ENCODE results near the gene SHROOM1.
"Not testable (repeated sequence)": the region's sequence is repeated elsewhere in the genome, so short reads cannot be mapped to it uniquely, and the experiment has no call there.

The SHROOM1 gene

DNA sequence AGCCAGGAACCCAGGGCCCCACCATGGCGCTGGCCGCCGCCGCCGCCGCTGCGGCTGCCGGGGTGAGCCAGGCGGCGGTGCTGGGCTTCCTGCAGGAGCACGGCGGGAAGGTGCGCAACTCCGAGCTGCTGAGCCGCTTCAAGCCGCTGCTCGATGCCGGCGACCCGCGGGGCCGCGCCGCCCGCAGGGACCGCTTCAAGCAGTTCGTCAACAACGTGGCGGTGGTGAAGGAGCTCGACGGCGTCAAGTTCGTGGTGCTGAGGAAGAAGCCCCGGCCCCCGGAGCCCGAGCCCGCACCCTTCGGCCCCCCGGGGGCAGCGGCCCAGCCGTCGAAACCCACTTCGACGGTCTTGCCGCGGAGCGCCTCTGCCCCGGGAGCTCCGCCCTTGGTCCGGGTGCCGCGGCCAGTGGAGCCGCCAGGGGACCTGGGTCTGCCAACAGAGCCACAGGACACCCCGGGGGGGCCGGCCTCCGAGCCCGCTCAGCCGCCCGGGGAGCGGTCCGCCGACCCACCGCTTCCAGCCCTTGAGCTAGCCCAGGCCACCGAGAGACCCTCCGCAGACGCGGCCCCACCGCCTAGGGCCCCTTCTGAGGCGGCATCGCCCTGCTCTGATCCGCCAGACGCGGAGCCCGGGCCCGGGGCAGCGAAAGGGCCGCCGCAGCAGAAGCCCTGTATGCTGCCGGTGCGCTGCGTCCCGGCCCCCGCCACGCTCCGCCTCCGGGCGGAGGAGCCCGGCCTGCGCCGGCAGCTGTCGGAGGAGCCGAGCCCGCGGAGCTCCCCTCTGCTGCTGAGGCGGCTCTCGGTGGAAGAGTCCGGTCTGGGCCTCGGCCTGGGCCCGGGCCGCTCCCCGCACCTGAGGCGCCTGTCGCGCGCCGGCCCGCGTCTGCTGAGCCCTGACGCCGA, 16.6 kb downstream of the SHROOM1 start:
- DNase-seq (ENCODE audit: insufficient read length, low spot score) (no peak), FAIRE-seq (no peak)
- no peak for TF ChIP-seq POLR2A (IDR thresholded peaks at IDR 0.05; ENCODE audit: low read depth, low read length)

DNA sequence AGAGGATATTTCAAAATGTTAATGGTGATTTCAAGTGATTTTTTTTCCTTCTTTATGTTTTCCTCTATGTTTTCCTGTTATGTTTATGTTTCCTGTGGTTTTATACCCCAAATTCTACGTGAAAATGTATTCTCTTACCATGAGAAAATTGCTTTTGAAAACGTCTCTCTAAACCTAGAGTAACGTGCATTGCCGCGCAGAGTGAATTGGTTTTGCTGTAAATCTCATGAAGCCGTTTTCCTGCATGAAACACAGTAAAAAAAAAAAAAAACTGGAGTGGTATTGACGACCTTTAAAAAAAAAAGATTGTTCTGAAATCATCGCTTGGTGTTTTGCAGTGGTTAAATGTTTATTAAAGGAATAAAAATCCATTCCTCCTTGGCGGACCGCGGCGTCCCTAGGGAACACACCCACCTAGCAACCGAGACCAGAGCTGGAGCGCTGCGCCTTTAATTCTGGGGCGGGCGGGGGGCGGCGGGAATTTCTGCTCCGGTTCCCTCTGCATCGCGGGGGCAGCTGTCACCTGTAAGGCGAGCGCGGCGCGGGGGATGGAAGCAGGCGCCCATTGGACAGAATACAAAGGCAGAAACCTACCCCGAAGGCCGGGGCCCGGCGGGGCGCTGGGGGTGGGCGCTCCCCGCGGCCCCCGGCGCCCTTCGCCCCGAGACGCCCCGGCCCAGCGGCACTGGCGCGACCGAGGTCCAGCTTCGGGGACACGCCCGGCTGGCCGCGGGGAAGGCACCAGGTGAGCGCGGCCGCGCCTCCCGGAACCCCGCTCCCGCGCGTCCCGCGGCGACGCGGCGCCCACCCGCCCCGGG, 17.5 kb downstream of the SHROOM1 start, which contains the start of gene SOWAHA:
Gene SOWAHA (plus strand): TSS at position 522 of the 818 bp plus-strand sequence. CDS start 320 bp downstream, outside the sequence.
- DNase-seq (ENCODE audit: insufficient read length, low spot score) (no peak), FAIRE-seq (no peak)
- TF ChIP-seq POLR2A (IDR thresholded peaks at IDR 0.05; ENCODE audit: low read depth, low read length): no peak

DNA sequence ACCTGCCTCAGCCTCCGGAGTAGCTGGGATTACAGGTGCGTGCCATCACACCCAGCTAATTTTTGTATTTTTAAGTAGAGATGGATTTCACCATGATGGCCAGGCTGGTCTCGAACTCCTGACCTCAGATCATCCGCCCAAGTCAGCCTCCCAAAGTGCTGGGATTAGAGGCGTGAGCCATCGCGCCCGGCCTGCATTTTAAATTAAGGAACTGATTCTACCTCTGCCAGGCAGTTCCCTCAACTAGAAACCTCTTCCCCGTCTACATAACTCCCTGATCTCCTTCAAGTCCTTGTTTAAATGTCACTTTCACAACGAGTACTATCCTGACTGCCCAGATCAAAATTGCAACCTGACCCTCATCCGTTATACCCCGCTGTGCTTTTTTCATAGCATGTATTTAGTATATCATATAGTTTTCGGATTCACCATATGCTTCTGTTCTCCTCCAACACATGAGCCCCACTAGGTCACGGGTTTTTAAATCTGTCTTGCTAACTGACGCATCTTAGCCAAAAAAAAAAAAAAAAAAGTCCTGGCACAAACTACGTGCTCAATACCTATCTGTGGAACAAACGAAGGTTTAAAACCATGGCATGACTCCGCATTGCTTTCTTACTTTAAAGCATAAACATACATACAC, 18.2 kb downstream of the SHROOM1 start:
- TF ChIP-seq POLR2A (IDR thresholded peaks at IDR 0.05; ENCODE audit: low read depth, low read length): no peak
- no peak for DNase-seq (ENCODE audit: insufficient read length, low spot score)
- no peak for FAIRE-seq

DNA sequence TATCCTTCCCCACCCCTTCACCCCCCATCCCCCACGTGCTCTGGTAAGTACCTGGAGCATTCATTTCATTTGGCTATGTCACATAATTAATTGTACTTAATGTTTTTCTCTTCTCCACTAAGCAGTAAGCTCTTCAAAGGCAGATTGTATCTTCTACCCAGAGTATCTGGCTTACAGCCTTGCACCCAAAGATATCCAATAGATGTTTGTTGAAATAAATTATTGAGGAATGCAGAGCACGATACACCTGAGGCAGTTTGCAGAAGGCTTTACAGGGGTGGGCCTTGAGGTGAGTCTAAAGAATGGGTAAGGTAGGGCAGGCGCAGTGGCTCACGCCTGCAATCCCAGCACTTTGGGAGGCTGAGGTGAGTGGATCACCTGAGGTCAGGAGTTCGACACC, 19.8 kb downstream of the SHROOM1 start:
- no peak for TF ChIP-seq POLR2A (IDR thresholded peaks at IDR 0.05; ENCODE audit: low read depth, low read length)
- no peak for DNase-seq (ENCODE audit: insufficient read length, low spot score)
- FAIRE-seq: no peak

DNA sequence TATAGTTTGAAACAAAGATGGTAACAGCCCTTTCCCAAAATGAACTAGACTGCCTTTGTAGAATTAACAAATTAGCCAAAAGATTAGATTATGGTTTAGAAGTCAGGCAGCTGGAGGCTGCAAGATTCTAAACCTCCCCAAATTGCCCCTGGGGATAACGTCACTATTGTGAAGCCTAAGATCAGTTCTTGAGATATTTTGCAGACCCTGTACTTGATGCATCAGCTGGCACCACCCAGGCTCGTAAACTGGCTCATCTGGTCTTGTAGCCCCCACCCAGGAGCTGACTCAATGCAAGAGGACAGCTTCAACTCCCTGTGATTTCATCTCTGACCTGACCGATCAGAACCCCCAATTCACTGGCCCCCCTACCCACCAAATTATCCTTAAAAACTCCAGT, 21.6 kb downstream of the SHROOM1 start:
- no peak for TF ChIP-seq POLR2A (IDR thresholded peaks at IDR 0.05; ENCODE audit: low read depth, low read length)
- FAIRE-seq (no peak), DNase-seq (ENCODE audit: insufficient read length, low spot score) (no peak)

DNA sequence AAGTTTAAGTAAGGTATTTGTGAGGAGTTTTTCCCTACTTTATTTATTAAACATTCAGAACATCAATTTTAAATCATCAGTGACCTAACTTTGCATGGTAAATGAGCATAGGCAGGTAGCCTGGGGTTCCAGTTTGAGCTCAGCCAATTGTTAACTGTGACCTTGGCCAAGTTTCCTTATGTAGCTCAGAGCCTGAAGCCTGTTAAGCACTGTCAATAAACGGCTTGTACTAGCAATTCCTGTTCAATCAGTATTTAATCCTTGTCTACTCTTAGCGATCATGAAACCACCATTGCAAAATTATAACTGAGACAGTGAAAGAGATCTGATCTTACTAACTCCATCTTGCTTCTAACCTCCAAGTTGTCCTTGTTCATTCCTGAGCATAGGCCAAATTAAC, 22.0 kb downstream of the SHROOM1 start:
- DNase-seq (ENCODE audit: insufficient read length, low spot score): no peak
- FAIRE-seq: no peak
- TF ChIP-seq POLR2A (IDR thresholded peaks at IDR 0.05; ENCODE audit: low read depth, low read length): no peak

DNA sequence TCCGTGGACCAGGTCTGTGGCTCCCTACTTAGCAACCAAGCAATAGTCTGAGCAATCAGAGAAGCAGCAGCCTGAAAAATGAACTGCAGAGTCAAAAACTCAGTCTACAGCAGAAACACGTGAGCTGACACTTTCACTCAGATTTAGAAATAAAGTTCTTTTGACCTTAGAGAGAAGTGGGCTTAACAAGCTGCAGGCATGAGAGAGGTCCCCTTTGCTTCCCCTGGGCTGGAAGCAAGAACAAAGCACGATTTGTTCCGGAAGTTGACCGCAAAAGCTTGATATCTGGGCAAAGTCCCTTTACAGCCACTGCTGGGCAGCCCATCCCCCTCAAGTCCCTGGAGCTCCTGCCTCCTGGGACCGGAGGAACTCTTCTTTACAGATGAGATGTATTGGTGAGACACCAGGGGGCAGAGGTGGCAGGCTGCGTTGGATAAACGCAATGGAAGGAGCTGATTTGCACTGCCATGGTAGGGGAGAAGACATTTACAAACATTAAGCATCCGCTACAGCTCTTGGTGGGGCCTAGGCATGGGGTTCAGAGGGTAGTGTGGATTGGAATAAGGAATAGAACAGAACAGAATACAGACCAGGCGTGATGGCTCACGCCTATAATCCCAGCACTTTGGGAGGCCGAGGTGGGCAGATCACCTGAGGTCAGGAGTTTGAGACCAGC, 23.1 kb downstream of the SHROOM1 start:
- DNase-seq (ENCODE audit: insufficient read length, low spot score) (no peak), FAIRE-seq (no peak)
- no peak for TF ChIP-seq POLR2A (IDR thresholded peaks at IDR 0.05; ENCODE audit: low read depth, low read length)

DNA sequence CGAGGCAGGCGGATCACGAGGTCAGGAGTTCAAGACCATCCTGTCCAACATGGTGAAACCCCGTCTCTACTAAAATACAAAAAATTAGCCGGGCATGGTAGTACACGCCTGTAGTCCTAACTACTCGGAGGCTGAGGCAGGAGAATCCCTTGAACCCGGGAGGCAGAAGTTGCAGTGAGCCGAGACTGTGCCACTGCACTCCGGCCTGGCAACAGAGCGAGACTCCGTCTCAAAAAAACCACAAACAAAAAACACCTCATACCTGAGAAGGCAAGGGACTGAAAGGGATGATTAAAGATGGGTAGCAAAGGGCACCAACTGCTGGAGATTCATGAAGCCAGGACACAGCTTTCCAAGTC, 23.7 kb downstream of the SHROOM1 start:
- FAIRE-seq; DNase-seq (ENCODE audit: insufficient read length, low spot score): not testable (repeated sequence)

DNA sequence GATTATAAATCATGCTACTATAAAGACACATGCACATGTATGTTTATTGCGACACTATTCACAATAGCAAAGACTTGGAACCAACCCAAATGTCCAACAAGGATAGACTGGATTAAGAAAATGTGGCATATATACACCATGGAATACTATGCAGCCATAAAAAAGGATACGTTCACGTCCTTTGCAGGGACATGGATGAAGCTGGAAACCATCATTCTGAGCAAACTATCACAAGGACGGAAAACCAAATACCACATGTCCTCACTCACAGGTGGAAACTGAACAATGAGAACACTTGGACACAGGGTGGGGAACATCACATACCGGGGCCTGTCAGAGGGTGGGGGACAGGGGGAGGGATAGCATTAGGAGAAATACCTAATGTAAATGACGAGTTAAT, 24.6 kb downstream of the SHROOM1 start:
- DNase-seq (ENCODE audit: insufficient read length, low spot score); FAIRE-seq: not testable (repeated sequence)

DNA sequence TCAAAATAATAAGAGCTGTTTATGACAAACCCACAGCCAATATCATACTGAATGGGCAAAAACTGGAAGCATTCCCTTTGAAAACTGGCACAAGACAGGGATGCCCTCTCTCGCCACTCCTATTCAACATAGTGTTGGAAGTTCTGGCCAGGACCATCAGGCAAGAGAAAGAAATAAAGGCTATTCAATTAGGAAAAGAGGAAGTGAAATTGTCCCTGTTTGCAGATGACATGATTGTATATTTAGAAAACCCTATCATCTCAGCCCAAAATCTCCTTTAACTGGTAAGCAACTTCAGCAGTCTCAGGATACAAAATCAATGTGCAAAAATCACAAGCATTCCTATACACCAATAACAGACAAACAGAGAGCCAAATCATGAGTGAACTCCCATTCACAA, 26.2 kb downstream of the SHROOM1 start:
- DNase-seq (ENCODE audit: insufficient read length, low spot score); FAIRE-seq: not testable (repeated sequence)

DNA sequence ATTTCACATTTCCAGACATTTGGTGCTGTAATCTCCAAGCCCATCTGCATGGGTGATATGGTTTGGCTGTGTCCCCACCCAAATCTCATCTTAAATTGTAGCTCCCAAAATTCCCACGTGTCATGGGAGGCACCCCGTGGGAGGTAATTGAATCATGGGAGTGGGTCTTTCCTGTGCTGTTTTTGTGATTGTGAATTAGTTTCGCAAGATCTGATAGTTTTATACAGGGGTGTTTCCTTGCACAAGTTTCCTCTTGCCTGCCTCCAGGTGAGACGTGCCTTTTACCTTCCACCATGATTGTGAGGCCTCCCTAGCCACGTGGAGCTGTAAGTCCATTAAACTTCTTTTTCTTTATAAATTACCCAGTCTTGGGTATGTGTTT, 27.8 kb downstream of the SHROOM1 start:
- DNase-seq (ENCODE audit: insufficient read length, low spot score); FAIRE-seq: not testable (repeated sequence)

DNA sequence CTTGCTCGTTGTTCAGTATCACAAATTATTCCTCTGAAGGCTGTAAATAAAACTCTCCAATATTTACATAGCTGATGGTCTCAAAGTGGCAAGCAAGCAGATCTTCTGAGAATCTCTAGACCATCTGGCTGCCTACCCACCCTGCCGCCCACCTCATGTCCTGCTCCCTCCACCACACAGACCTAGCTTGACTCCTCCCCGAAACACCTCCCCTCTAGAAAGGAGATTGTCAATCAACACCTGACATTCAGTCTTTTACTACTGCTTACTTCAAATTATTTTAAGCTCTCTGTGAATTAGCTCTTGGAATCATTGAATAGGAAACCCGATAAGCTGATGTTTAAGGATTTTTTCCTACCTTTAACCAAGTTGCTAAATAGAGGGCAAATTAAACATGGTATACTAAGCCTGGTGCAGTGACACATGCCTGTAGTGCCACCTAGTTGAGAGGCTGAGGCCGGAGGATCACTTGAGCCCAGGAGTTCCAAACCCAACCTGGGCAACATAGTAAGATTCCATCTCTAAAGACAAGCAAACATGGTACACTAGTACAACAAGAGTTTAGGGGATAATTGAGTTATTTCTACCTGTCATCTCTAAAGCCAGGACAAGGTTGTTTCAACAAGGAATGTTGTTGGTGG, 28.3 kb downstream of the SHROOM1 start:
- no peak for TF ChIP-seq POLR2A (IDR thresholded peaks at IDR 0.05; ENCODE audit: low read depth, low read length)
- DNase-seq (ENCODE audit: insufficient read length, low spot score): no peak
- no peak for FAIRE-seq

DNA sequence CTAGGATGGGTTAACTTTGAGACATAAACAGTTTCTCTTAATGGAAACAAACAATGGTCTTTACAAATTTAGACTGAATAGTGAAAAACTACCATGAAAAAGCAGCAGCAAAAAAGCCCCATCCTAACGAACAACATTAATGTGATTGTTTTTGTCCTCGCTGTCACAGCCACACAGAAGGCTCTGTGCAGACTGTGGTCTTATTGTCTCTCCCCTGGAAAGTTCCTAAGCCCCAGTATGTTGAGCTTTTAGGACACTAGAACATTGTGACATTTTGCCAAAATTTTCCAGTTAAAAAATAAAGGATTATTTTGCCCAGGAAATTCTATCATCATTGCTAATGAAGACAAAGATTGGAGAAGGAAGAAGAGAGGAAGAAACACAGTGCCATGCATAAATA, 29.9 kb downstream of the SHROOM1 start:
- DNase-seq (ENCODE audit: insufficient read length, low spot score): no peak
- no peak for FAIRE-seq
- TF ChIP-seq POLR2A (IDR thresholded peaks at IDR 0.05; ENCODE audit: low read depth, low read length): no peak
